ENCODE measurements around the gene PRRT3. TPM values are rescaled to one million over a fixed set of nuclear protein-coding genes. Genes with fewer than 3 reads are reported as not detected.

Gene PRRT3
- polyA plus RNA-seq, 1 of the 3 experiments (the other 2 are of a cell fraction): 5.5 TPM

GRCh38 chr3:9948586-9948985, 3.6 kb downstream of the PRRT3 start:
- no peak for DNase-seq
- 74% methylated on average over 3 of the region's 3 CpGs for WGBS (ENCODE audit: low lambda C conversion rate)
- Histone ChIP-seq H3K4me1 (ENCODE audit: control insufficient read depth in 1 of 2, insufficient read depth in 2 of 2, low read depth in 1 of 2, low read length in 1 of 2) (peaks cover 0 to 13% of the 10 kb centered on the region in 2 experiments; a peak in 1 of 4 replicates), H3K36me3 (replicated peaks in 1 of 2; ENCODE audit: control insufficient read depth in 1 of 2, insufficient read depth in 2 of 2, low read length in 1 of 2) (peaks cover 0 to 16% of the 10 kb centered on the region in 2 experiments), H2AFZ (ENCODE audit: low read depth) (no peak overlapping the region), H3K27me3 (ENCODE audit: insufficient read depth) (no peaks in the 10 kb centered on the region), H3K9ac (no peak overlapping the region), H3F3A (replicated peaks; ENCODE audit: insufficient read depth) (peaks cover 4% of the 10 kb centered on the region), H3K4me2 (no peak overlapping the region), H3K27ac (ENCODE audit: low read depth in 2 of 2, low read length in 1 of 2) (no peak overlapping the region), H3K9me2 (no peaks in the 10 kb centered on the region), H3K9me3 (no peaks in the 10 kb centered on the region), H4K20me1 (ENCODE audit: insufficient read depth) (no peaks in the 10 kb centered on the region), H3K4me3 (ENCODE audit: low read depth in 2 of 2, low read length in 1 of 2) (no peak overlapping the region), H3K79me2 (ENCODE audit: insufficient read depth) (no peaks in the 10 kb centered on the region)
- POLR2A ChIA-PET: no interaction called here
- TF ChIP-seq GATA2 (CRISPR knock-in tag; IDR thresholded peaks at IDR 0.05) (no peak), RCOR1 (IDR thresholded peaks at IDR 0.05; ENCODE audit: low read length) (no peak), PBX3 (IDR thresholded peaks at IDR 0.05) (no peak), EP300 (IDR thresholded peaks at IDR 0.05; ENCODE audit: borderline replicate concordance in 1 of 2, low read depth in 1 of 2, low read length in 1 of 2) (no peak)
- CTCF ChIA-PET: interaction anchor here (1.1 kb wide), 1 partner anchor 13 kb away, joined by 3 read pairs; no protein-coding TSS in a partner anchor

DNA sequence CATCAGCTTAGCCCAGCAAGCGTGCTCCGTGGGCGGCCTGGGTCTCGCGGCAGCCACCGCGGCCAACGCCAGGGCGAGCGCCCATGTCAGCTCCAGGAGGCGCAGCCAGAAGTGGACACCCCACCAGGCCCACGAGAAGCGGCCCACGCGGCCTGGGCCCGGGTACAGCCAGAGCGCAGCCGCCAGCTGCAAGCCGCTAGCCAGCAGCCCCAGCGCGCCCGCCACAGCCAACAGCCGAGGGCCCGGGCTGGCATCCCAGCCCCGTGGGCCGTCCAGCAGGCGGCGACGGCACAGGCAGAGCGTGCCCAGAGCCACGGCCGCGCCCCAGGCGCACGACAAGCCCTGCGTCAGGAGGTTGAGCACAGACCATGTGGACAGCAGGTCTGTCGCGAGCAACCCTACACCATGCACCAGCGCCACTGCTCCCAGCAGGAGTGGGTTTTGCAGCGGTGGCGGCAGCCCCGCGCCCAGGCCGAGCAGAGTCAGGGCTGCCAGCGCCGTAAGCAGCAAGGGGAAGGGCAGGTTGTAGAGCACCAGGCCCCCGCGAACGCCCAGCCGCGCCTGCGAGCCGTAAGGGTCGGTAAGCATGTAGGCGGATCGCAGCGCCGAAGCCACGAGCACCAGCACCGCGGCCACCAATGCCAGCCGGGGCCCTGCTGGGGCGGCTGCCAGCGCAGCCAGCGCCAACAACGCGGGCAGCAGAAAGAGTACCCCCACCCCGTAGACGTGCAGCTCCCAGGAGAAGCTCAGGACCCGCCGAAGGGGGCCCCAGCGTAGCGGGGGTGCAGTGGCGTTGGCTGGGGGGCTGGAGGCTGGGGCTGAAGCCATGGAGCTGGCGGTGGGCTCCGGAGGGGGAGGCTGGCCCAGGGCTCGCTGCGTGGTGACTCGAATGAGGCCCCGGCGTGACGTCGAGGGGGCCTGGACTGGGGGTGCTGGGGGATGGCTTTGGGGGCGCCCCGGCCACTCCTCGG, 4.9 kb downstream of the PRRT3 start:
- 87% methylated on average over 19 of the region's 86 CpGs for WGBS (ENCODE audit: low lambda C conversion rate)
- Histone ChIP-seq H3K4me1 (ENCODE audit: control insufficient read depth in 1 of 2, insufficient read depth in 2 of 2, low read depth in 1 of 2, low read length in 1 of 2) (peaks cover 0 to 12% of the 10 kb centered on the region in 2 experiments; a peak in 1 of 4 replicates), H3K27ac (ENCODE audit: low read depth in 2 of 2, low read length in 1 of 2) (peak overlapping the region in 1 of 2 experiments; percentile 43; a peak in 1 of 4 replicates), H3K4me3 (ENCODE audit: low read depth in 2 of 2, low read length in 1 of 2) (peak overlapping the region; percentile 41; a peak in 3 of 4 replicates), H3K9me3 (no peaks in the 10 kb centered on the region), H3K4me2 (peak overlapping the region; percentile 19; the same call in 1 of the 2 replicates), H3K9me2 (no peaks in the 10 kb centered on the region), H2AFZ (ENCODE audit: low read depth) (no peak overlapping the region), H3K79me2 (ENCODE audit: insufficient read depth) (no peaks in the 10 kb centered on the region), H3K9ac (no peak overlapping the region), H3F3A (replicated peaks; ENCODE audit: insufficient read depth) (peaks cover 4% of the 10 kb centered on the region), H3K27me3 (ENCODE audit: insufficient read depth) (no peaks in the 10 kb centered on the region), H3K36me3 (replicated peaks in 1 of 2; ENCODE audit: control insufficient read depth in 1 of 2, insufficient read depth in 2 of 2, low read length in 1 of 2) (peaks cover 0 to 18% of the 10 kb centered on the region in 2 experiments), H4K20me1 (ENCODE audit: insufficient read depth) (no peaks in the 10 kb centered on the region)
- ChIA-PET CTCF (interaction anchor here (0.6 to 2.0 kb wide), 16 partner anchors 8 to 444 kb away, joined by 3 to 38 read pairs (median 5); partner anchors contain the start of genes CRELD1 and IL17RE), POLR2A (interaction anchor here (0.7 to 6.8 kb wide), 6 partner anchors 13 to 103 kb away, joined by 3 to 58 read pairs (median 3); partner anchors contain the start of genes CRELD1 and RPUSD3)
- DNase-seq: peak; percentile 85
- TF ChIP-seq ELF1 (IDR thresholded peaks at IDR 0.05): no peak
- peak; percentile 18; the same call in 1 of the 2 replicates for TF ChIP-seq RAD21 (IDR thresholded peaks at IDR 0.05; ENCODE audit: low read length)
- no peak; the same call in 1 of the 2 replicates for TF ChIP-seq SMC3 (IDR thresholded peaks at IDR 0.05; ENCODE audit: low read depth, low read length)
- TF ChIP-seq GABPA (IDR thresholded peaks at IDR 0.05; ENCODE audit: low read depth): no peak
- no peak for TF ChIP-seq ZBTB33 (IDR thresholded peaks at IDR 0.05; ENCODE audit: borderline replicate concordance, low read depth)
- TF ChIP-seq MXI1 (IDR thresholded peaks at IDR 0.05; ENCODE audit: low read depth, low read length): peak; percentile 91
- TF ChIP-seq GATA2 (CRISPR knock-in tag; IDR thresholded peaks at IDR 0.05): no peak
- no peak for TF ChIP-seq REST (IDR thresholded peaks at IDR 0.05; ENCODE audit: low read depth, low read length)
- TF ChIP-seq CTCF (IDR thresholded peaks at IDR 0.05): peak; percentile 26

Measured in SK-N-SH (cell line).